K562 (cell line): ENCODE results near the gene SLITRK6.

Experiments
- ZNF408 ChIP-seq: fragments of 250-450 bp; sonication (Bioruptor Pico); IDR thresholded peaks from 2 replicates; pipeline ENCODE4 v1.4.0; 2020; ENCODE audit warnings: low read depth, mild to moderate bottlenecking, moderate library complexity
- TF ChIP-seq, protein P1 (sequence below): IDR thresholded peaks from 3 replicates; pipeline ENCODE4 v1.6.1; 2011; ENCODE audit warnings: borderline replicate concordance, mild to moderate bottlenecking, moderate library complexity; ENCODE audit not compliant: insufficient read length; ENCODE audit errors: extremely low read depth
- TF ChIP-seq, protein P2 (sequence below), 3 experiments: IDR thresholded peaks in 2 of 3; conservative IDR thresholded peaks in 1 of 3; 2 replicates each; pipeline ENCODE4 v1.5.1; 2011 to 2012; ENCODE audit warnings: low read length in 3 of 3, mild to moderate bottlenecking in 3 of 3, control low read depth in 2 of 3, improper control_type of control experiment in 1 of 3, inconsistent platforms in 1 of 3, low read depth in 1 of 3, mixed read lengths in 1 of 3, moderate library complexity in 1 of 3; ENCODE audit not compliant: insufficient read depth in 2 of 3
- TF ChIP-seq, protein P3 (sequence below): fragments of 150-350 bp; conservative IDR thresholded peaks from 2 replicates; pipeline ENCODE4 v1.6.1; 2014; ENCODE audit warnings: low read length

DNA sequence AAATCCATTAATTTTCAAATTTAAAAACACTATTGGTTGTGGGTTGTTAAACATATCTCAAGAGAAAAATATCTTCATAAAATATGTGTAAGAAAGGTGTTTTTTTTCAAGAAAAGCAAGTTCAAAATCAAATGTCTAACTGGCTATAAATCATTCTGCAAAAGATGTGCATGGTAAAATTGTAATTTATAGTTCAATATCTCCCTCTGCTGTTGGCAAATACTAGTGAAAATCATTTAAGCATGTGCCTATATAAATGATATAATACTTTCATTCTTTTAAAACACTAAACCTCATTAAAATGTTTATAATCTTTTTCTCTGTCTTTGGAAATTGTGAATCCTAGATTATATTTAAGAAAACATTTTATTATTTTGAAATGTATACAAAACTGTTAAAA lies 17.2 kb upstream of the SLITRK6 start:
- TF ChIP-seq, protein P1, sequence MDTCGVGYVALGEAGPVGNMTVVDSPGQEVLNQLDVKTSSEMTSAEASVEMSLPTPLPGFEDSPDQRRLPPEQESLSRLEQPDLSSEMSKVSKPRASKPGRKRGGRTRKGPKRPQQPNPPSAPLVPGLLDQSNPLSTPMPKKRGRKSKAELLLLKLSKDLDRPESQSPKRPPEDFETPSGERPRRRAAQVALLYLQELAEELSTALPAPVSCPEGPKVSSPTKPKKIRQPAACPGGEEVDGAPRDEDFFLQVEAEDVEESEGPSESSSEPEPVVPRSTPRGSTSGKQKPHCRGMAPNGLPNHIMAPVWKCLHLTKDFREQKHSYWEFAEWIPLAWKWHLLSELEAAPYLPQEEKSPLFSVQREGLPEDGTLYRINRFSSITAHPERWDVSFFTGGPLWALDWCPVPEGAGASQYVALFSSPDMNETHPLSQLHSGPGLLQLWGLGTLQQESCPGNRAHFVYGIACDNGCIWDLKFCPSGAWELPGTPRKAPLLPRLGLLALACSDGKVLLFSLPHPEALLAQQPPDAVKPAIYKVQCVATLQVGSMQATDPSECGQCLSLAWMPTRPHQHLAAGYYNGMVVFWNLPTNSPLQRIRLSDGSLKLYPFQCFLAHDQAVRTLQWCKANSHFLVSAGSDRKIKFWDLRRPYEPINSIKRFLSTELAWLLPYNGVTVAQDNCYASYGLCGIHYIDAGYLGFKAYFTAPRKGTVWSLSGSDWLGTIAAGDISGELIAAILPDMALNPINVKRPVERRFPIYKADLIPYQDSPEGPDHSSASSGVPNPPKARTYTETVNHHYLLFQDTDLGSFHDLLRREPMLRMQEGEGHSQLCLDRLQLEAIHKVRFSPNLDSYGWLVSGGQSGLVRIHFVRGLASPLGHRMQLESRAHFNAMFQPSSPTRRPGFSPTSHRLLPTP = no peak
- no peak for TF ChIP-seq ZNF408
- TF ChIP-seq, protein P2, sequence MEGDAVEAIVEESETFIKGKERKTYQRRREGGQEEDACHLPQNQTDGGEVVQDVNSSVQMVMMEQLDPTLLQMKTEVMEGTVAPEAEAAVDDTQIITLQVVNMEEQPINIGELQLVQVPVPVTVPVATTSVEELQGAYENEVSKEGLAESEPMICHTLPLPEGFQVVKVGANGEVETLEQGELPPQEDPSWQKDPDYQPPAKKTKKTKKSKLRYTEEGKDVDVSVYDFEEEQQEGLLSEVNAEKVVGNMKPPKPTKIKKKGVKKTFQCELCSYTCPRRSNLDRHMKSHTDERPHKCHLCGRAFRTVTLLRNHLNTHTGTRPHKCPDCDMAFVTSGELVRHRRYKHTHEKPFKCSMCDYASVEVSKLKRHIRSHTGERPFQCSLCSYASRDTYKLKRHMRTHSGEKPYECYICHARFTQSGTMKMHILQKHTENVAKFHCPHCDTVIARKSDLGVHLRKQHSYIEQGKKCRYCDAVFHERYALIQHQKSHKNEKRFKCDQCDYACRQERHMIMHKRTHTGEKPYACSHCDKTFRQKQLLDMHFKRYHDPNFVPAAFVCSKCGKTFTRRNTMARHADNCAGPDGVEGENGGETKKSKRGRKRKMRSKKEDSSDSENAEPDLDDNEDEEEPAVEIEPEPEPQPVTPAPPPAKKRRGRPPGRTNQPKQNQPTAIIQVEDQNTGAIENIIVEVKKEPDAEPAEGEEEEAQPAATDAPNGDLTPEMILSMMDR (IDR thresholded peaks at IDR 0.05 in 2 of 3, conservative IDR thresholded peaks at IDR 0.05 in 1 of 3; ENCODE audit: insufficient read depth in 2 of 3, low read depth in 1 of 3, low read length in 3 of 3) = no peak
- TF ChIP-seq, protein P3, sequence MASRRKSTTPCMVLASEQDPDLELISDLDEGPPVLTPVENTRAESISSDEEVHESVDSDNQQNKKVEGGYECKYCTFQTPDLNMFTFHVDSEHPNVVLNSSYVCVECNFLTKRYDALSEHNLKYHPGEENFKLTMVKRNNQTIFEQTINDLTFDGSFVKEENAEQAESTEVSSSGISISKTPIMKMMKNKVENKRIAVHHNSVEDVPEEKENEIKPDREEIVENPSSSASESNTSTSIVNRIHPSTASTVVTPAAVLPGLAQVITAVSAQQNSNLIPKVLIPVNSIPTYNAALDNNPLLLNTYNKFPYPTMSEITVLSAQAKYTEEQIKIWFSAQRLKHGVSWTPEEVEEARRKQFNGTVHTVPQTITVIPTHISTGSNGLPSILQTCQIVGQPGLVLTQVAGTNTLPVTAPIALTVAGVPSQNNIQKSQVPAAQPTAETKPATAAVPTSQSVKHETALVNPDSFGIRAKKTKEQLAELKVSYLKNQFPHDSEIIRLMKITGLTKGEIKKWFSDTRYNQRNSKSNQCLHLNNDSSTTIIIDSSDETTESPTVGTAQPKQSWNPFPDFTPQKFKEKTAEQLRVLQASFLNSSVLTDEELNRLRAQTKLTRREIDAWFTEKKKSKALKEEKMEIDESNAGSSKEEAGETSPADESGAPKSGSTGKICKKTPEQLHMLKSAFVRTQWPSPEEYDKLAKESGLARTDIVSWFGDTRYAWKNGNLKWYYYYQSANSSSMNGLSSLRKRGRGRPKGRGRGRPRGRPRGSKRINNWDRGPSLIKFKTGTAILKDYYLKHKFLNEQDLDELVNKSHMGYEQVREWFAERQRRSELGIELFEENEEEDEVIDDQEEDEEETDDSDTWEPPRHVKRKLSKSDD = no peak
